ENCODE measurements around the gene KCNAB3. TPM values are rescaled to one million over a fixed set of nuclear protein-coding genes. Genes with fewer than 3 reads are reported as not detected.
A peak's percentile ranks its signal among the peaks of the same experiment; 100 is the strongest.

KCNAB3 gene
- total RNA-seq, 4 donors from 2014 or later, result 0.10 to 0.49 (median 0.24) TPM

GRCh38 chr17:7935859-7936258 is 6.2 kb upstream of the KCNAB3 start:
- intact Hi-C loops (cut with DNase I; ENCODE audit: low total_unique reads), result no loop called here
- no peak for TF ChIP-seq CTCF (IDR thresholded peaks at IDR 0.05)
- TF ChIP-seq POLR2A (IDR thresholded peaks at IDR 0.05), result no peak
- DNase-seq (ENCODE audit: low spot score in 2 of 2), result no peak
- H3K4me3 ChIP-seq (ENCODE audit: low read depth, poor library complexity, severe bottlenecking), result no peak overlapping the region

GRCh38 chr17:7932949-7933348 is 3.3 kb upstream of the KCNAB3 start:
- intact Hi-C loops (cut with DNase I; ENCODE audit: low total_unique reads), result no loop called here
- WGBS, 2 donors, result 1 to 3% methylated on average over 16 of the region's 16 CpGs
- TF ChIP-seq CTCF (IDR thresholded peaks at IDR 0.05) (no peak), POLR2A (IDR thresholded peaks at IDR 0.05) (no peak)
- H3K4me3 ChIP-seq (ENCODE audit: low read depth, poor library complexity, severe bottlenecking), result peak overlapping the region; percentile 73
- no peak for DNase-seq (ENCODE audit: low spot score in 2 of 2)

GRCh38 chr17:7932483-7932891 is 2.8 kb upstream of the KCNAB3 start:
- no peak for TF ChIP-seq CTCF (IDR thresholded peaks at IDR 0.05)
- TF ChIP-seq POLR2A (IDR thresholded peaks at IDR 0.05), result no peak
- WGBS, 2 donors, result 0 to 1% methylated on average over 17 of the region's 17 CpGs
- peak overlapping the region; percentile 73 for H3K4me3 ChIP-seq (ENCODE audit: low read depth, poor library complexity, severe bottlenecking)
- no peak for DNase-seq (ENCODE audit: low spot score in 2 of 2)
- intact Hi-C loops (cut with DNase I; ENCODE audit: low total_unique reads), result no loop called here

GRCh38 chr17:7931709-7932482 is 2.2 kb upstream of the KCNAB3 start, which contains the start of the genes CNTROB and TRAPPC1:
Gene CNTROB (plus strand): TSS chr17:7932206. CDS start chr17:7933080, 874 bp downstream.
Gene TRAPPC1 (minus strand): TSS chr17:7931946. CDS start chr17:7931829, 117 bp downstream.
- DNase-seq (ENCODE audit: low spot score in 2 of 2), result peak; percentile 100
- H3K4me3 ChIP-seq (ENCODE audit: low read depth, poor library complexity, severe bottlenecking), result peak within 1 kb of the TSS; percentile 73
- 0 to 1% methylated on average over 35 to 54 of the region's 55 CpGs for WGBS, 2 donors
- TF ChIP-seq POLR2A (IDR thresholded peaks at IDR 0.05) (peak in 1 of 2 donors; percentile 37), CTCF (IDR thresholded peaks at IDR 0.05) (no peak)
- intact Hi-C loops (cut with DNase I; ENCODE audit: low total_unique reads), result no loop called here

GRCh38 chr17:7930841-7931631 is 1.4 kb upstream of the KCNAB3 start:
- intact Hi-C loops (cut with DNase I; ENCODE audit: low total_unique reads), result no loop called here
- 38 to 40% methylated on average over 20 of the region's 20 CpGs for WGBS, 2 donors

More at GRCh38 chr17:7930841-7931631, 1.4 kb upstream of the KCNAB3 start:
- TF ChIP-seq POLR2A (IDR thresholded peaks at IDR 0.05) (no peak), CTCF (IDR thresholded peaks at IDR 0.05) (no peak)
- H3K4me3 ChIP-seq (ENCODE audit: low read depth, poor library complexity, severe bottlenecking), result peak overlapping the region; percentile 73
- DNase-seq (ENCODE audit: low spot score in 2 of 2), result no peak

All from lower leg skin (tissue), 4 donors.